Measurements from ENCODE around the gene ARNT2. TPM values are rescaled to one million over a fixed set of nuclear protein-coding genes. Genes with fewer than 3 reads are reported as not detected.

Gene ARNT2
- polyA plus RNA-seq, 1 of the 3 experiments (the other 2 are of a cell fraction), result 17.0 TPM

GRCh38 chr15:80404057-80404760 is at the start of gene ARNT2 (continued):
- TF ChIP-seq CTCF (IDR thresholded peaks at IDR 0.05) (no peak), PBX3 (IDR thresholded peaks at IDR 0.05) (no peak), YY1 (IDR thresholded peaks at IDR 0.05; ENCODE audit: low read depth) (no peak), SMC3 (IDR thresholded peaks at IDR 0.05; ENCODE audit: low read depth, low read length) (no peak), JUND (IDR thresholded peaks at IDR 0.05) (no peak)

GRCh38 chr15:80367094-80367493 is 37.1 kb upstream of the ARNT2 start:
- CTCF ChIA-PET, result interaction anchor here (1.0 to 2.1 kb wide), 2 partner anchors 9 to 19 kb away, joined by 3 to 5 read pairs; no protein-coding TSS in a partner anchor
- Histone ChIP-seq H3K9me2 (no peaks in the 10 kb centered on the region), H4K20me1 (ENCODE audit: insufficient read depth) (no peaks in the 10 kb centered on the region), H3K27ac (ENCODE audit: low read depth in 2 of 2, low read length in 1 of 2) (no peak overlapping the region), H3K4me2 (no peak overlapping the region), H3K4me1 (ENCODE audit: control insufficient read depth in 1 of 2, insufficient read depth in 2 of 2, low read depth in 1 of 2, low read length in 1 of 2) (no peaks in the 10 kb centered on the region), H3K27me3 (ENCODE audit: insufficient read depth) (no peaks in the 10 kb centered on the region), H3K9me3 (no peaks in the 10 kb centered on the region), H3K4me3 (ENCODE audit: low read depth in 2 of 2, low read length in 1 of 2) (no peak overlapping the region), H3F3A (replicated peaks; ENCODE audit: insufficient read depth) (no peaks in the 10 kb centered on the region), H3K9ac (no peak overlapping the region), H3K79me2 (ENCODE audit: insufficient read depth) (no peaks in the 10 kb centered on the region), H2AFZ (ENCODE audit: low read depth) (no peak overlapping the region), H3K36me3 (replicated peaks in 1 of 2; ENCODE audit: control insufficient read depth in 1 of 2, insufficient read depth in 2 of 2, low read length in 1 of 2) (no peaks in the 10 kb centered on the region)
- TF ChIP-seq CTCF (IDR thresholded peaks at IDR 0.05) (peak; percentile 35; the same call in 1 of the 2 replicates), RAD21 (IDR thresholded peaks at IDR 0.05; ENCODE audit: low read length) (peak; percentile 12; the same call in 1 of the 2 replicates), POLR2AphosphoS5 (IDR thresholded peaks at IDR 0.05; ENCODE audit: low read depth, low read length) (no peak)
- DNase-seq, result peak; percentile 9
- 51% methylated on average over 3 of the region's 3 CpGs for WGBS (ENCODE audit: low lambda C conversion rate)
- POLR2A ChIA-PET, result no interaction called here

- H3F3A ChIP-seq (replicated peaks; ENCODE audit: insufficient read depth), result no peaks in the 10 kb centered on the region
- no peaks in the 10 kb centered on the region for H3K36me3 ChIP-seq (replicated peaks in 1 of 2; ENCODE audit: control insufficient read depth in 1 of 2, insufficient read depth in 2 of 2, low read length in 1 of 2)
- H3K9ac ChIP-seq, result no peak overlapping the region
- no peak overlapping the region for H3K4me2 ChIP-seq
- WGBS (ENCODE audit: low lambda C conversion rate), result 8% methylated on average over 1 of the region's 1 CpG
- H3K4me1 ChIP-seq (ENCODE audit: control insufficient read depth in 1 of 2, insufficient read depth in 2 of 2, low read depth in 1 of 2, low read length in 1 of 2), result no peaks in the 10 kb centered on the region
- POLR2A ChIA-PET, result no interaction called here
- H3K4me3 ChIP-seq (ENCODE audit: low read depth in 2 of 2, low read length in 1 of 2), result no peak overlapping the region
- H3K9me3 ChIP-seq, result no peaks in the 10 kb centered on the region
- no peaks in the 10 kb centered on the region for H3K27me3 ChIP-seq (ENCODE audit: insufficient read depth)
- H2AFZ ChIP-seq (ENCODE audit: low read depth), result no peak overlapping the region
- CTCF ChIA-PET, result interaction anchor here (2.1 kb wide), 1 partner anchor 8 kb away, joined by 5 read pairs; no protein-coding TSS in a partner anchor
- no peak overlapping the region for H3K27ac ChIP-seq (ENCODE audit: low read depth in 2 of 2, low read length in 1 of 2)
- no peaks in the 10 kb centered on the region for H3K79me2 ChIP-seq (ENCODE audit: insufficient read depth)
- no peaks in the 10 kb centered on the region for H3K9me2 ChIP-seq
- no peak for DNase-seq
- H4K20me1 ChIP-seq (ENCODE audit: insufficient read depth), result no peaks in the 10 kb centered on the region
- no peak for TF ChIP-seq IRF3 (IDR thresholded peaks at IDR 0.05; ENCODE audit: low read depth, low read length)
- TF ChIP-seq FOXM1 (IDR thresholded peaks at IDR 0.05; ENCODE audit: low read depth), result no peak
- no peak for TF ChIP-seq SIN3A (IDR thresholded peaks at IDR 0.05; ENCODE audit: borderline replicate concordance, low read depth, low read length)
- TF ChIP-seq TAF1 (IDR thresholded peaks at IDR 0.05; ENCODE audit: borderline replicate concordance, low read depth, low read length), result no peak
- TF ChIP-seq TEAD4 (IDR thresholded peaks at IDR 0.05; ENCODE audit: borderline replicate concordance, insufficient read depth), result no peak
- TF ChIP-seq ZBTB33 (IDR thresholded peaks at IDR 0.05; ENCODE audit: borderline replicate concordance, low read depth), result no peak
- no peak for TF ChIP-seq YY1 (IDR thresholded peaks at IDR 0.05; ENCODE audit: low read depth)
- TF ChIP-seq RFX5 (IDR thresholded peaks at IDR 0.05; ENCODE audit: low read length), result no peak
- TF ChIP-seq PBX3 (IDR thresholded peaks at IDR 0.05), result no peak
Measured at GRCh38 chr15:80367661-80368060, 36.5 kb upstream of the ARNT2 start.
